Measurements from ENCODE around the gene IFI44L.

IFI44L gene

GRCh38 chr1:78617615-78618026 is 2.6 kb upstream of the IFI44L start:
- TF ChIP-seq CTCF (IDR thresholded peaks at IDR 0.05; ENCODE audit: control insufficient read depth, insufficient read depth, low read depth, low read length, missing control alignments): peak; percentile 84
- DNase-seq (ENCODE audit: low read depth): peak; percentile 66
- no peak overlapping the region for H3K4me3 ChIP-seq (ENCODE audit: control insufficient read depth, low read depth, low read length)

- no peak overlapping the region for H3K4me3 ChIP-seq (ENCODE audit: control insufficient read depth, low read depth, low read length)
- no peak for DNase-seq (ENCODE audit: low read depth)
- TF ChIP-seq CTCF (IDR thresholded peaks at IDR 0.05; ENCODE audit: control insufficient read depth, insufficient read depth, low read depth, low read length, missing control alignments): no peak
These were observed 1.2 kb upstream of the IFI44L start for GRCh38 chr1:78619032-78619431.

GRCh38 chr1:78619446-78619802 is 824 bp upstream of the IFI44L start:
- DNase-seq (ENCODE audit: low read depth): no peak
- TF ChIP-seq CTCF (IDR thresholded peaks at IDR 0.05; ENCODE audit: control insufficient read depth, insufficient read depth, low read depth, low read length, missing control alignments): no peak
- H3K4me3 ChIP-seq (ENCODE audit: control insufficient read depth, low read depth, low read length): no peak overlapping the region

GRCh38 chr1:78620666-78621065 is 418 bp downstream of the IFI44L start:
- DNase-seq (ENCODE audit: low read depth): no peak
- no peak for TF ChIP-seq CTCF (IDR thresholded peaks at IDR 0.05; ENCODE audit: control insufficient read depth, insufficient read depth, low read depth, low read length, missing control alignments)
- no peak overlapping the region for H3K4me3 ChIP-seq (ENCODE audit: control insufficient read depth, low read depth, low read length)

GRCh38 chr1:78622548-78622947 is 2.3 kb downstream of the IFI44L start:
- DNase-seq (ENCODE audit: low read depth): no peak
- H3K4me3 ChIP-seq (ENCODE audit: control insufficient read depth, low read depth, low read length): no peak overlapping the region
- no peak for TF ChIP-seq CTCF (IDR thresholded peaks at IDR 0.05; ENCODE audit: control insufficient read depth, insufficient read depth, low read depth, low read length, missing control alignments)

GRCh38 chr1:78624035-78624434 is 3.8 kb downstream of the IFI44L start:
- H3K4me3 ChIP-seq (ENCODE audit: control insufficient read depth, low read depth, low read length): no peak overlapping the region
- no peak for DNase-seq (ENCODE audit: low read depth)
- TF ChIP-seq CTCF (IDR thresholded peaks at IDR 0.05; ENCODE audit: control insufficient read depth, insufficient read depth, low read depth, low read length, missing control alignments): no peak

GRCh38 chr1:78627321-78627720 is 7.1 kb downstream of the IFI44L start:
- no peak overlapping the region for H3K4me3 ChIP-seq (ENCODE audit: control insufficient read depth, low read depth, low read length)

More at GRCh38 chr1:78627321-78627720, 7.1 kb downstream of the IFI44L start:
- no peak for TF ChIP-seq CTCF (IDR thresholded peaks at IDR 0.05; ENCODE audit: control insufficient read depth, insufficient read depth, low read depth, low read length, missing control alignments)
- no peak for DNase-seq (ENCODE audit: low read depth)

Measured in AG09309 (cell line).